Omental fat pad (tissue), 4 donors: Measurements from ENCODE around the gene SLITRK1. TPM values are rescaled to one million over a fixed set of nuclear protein-coding genes. Genes with fewer than 3 reads are reported as not detected.

Source experiments
- ATAC-seq: fragments of 150-250 bp; one replicate; pipeline ENCODE4 v1.9.1; 2016; ENCODE audit warnings: mild to moderate bottlenecking, moderate library complexity; ENCODE audit not compliant: low FRiP score
- DNase-seq: peaks from one replicate; pipeline ENCODE4 v3.0.0-alpha.2; 2019; ENCODE audit warnings: low spot score
- total RNA-seq, 4 donors: library from RNA; depleted of rRNA; stranded (reverse); fragments of >200 nt; gene quantifications; one replicate each; pipeline ENCODE4 v1.1.0, GENCODE V29; 2016
- TF ChIP-seq, protein P1 (sequence below), 3 donors: fragments of 450-650 bp; IDR thresholded peaks; one replicate each; pipeline ENCODE4 v1.5.1; 2016 to 2017; ENCODE audit warnings: antibody characterized with exemption in 3 of 3, mild to moderate bottlenecking in 3 of 3, moderate library complexity in 2 of 3

Gene SLITRK1
- total RNA-seq, 4 donors from 2014 or later = not detected

GRCh38 chr13:83865161-83866137 is 16.8 kb downstream of the SLITRK1 start:
- ATAC-seq (no peak), DNase-seq (no peak)
- TF ChIP-seq, protein P1, sequence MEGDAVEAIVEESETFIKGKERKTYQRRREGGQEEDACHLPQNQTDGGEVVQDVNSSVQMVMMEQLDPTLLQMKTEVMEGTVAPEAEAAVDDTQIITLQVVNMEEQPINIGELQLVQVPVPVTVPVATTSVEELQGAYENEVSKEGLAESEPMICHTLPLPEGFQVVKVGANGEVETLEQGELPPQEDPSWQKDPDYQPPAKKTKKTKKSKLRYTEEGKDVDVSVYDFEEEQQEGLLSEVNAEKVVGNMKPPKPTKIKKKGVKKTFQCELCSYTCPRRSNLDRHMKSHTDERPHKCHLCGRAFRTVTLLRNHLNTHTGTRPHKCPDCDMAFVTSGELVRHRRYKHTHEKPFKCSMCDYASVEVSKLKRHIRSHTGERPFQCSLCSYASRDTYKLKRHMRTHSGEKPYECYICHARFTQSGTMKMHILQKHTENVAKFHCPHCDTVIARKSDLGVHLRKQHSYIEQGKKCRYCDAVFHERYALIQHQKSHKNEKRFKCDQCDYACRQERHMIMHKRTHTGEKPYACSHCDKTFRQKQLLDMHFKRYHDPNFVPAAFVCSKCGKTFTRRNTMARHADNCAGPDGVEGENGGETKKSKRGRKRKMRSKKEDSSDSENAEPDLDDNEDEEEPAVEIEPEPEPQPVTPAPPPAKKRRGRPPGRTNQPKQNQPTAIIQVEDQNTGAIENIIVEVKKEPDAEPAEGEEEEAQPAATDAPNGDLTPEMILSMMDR (IDR thresholded peaks at IDR 0.05) = no peak

GRCh38 chr13:83853771-83854170 is 28.5 kb downstream of the SLITRK1 start:
- TF ChIP-seq, protein P1 (IDR thresholded peaks at IDR 0.05) = no peak
- DNase-seq (no peak), ATAC-seq (no peak)

DNA sequence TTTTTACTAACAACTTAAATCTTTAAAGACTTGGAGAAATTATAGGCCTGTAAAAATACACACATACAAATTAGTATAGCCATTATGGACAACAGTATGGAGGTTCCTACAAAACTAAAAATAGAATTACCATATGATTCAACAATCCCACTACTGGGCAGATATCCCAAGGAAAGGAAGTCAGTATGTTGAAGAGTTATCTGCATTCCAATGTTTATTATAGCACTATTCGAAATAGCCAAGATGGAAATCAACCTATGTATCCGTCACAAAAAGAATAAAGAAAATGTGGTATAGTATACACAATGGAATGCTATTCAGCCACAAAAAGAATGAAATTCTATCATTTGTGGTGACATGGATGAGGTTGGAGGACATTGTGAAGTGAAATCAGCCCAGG is 37.2 kb downstream of the SLITRK1 start:
- ATAC-seq (no peak), DNase-seq (no peak)
- TF ChIP-seq, protein P1 (IDR thresholded peaks at IDR 0.05) = no peak

DNA sequence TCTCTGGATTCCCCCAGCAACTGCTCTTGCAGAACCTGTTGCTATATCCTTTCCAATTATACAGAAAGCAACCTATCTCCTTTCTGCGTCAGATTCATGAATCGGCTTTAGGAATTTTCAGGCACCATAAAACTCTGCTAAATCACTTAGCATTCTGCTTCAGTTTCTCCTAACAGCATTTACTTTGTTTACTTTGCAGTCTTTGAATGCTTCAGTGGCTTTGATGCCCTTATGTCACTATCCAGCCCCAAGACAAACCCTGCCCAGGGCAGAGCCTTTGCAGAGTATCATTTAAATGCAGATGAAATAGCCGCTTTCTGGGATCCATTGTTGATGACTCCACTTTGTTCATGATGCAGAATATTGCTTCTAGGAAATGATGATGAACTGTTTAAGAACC is 43.1 kb downstream of the SLITRK1 start:
- TF ChIP-seq, protein P1 (IDR thresholded peaks at IDR 0.05) = no peak
- ATAC-seq (no peak), DNase-seq (no peak)

GRCh38 chr13:83831796-83832195 is 50.5 kb downstream of the SLITRK1 start:
- ATAC-seq = no peak
- DNase-seq = no peak
- TF ChIP-seq, protein P1 (IDR thresholded peaks at IDR 0.05) = no peak

DNA sequence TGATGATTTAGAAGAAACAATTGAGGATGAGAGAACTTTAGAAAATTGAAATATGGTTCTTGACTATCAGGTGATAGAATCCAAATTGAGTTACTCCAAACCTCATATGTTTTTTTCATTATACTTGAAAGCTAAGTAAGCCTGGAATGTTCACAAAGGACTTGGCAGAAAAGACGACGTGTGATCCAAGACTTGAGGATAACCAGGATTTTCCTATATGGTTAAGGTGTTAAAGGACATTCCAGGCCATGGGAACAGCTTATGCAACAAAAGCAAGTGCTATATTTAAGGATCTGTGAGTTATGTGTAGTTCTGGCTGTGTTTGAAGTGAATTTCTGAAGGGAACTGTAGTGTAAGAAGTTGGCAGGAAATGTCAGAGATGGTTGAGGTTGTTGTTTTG is 52.5 kb downstream of the SLITRK1 start:
- ATAC-seq (no peak), DNase-seq (no peak)
- TF ChIP-seq, protein P1 (IDR thresholded peaks at IDR 0.05) = no peak

- no peak for DNase-seq
- TF ChIP-seq, protein P1 (IDR thresholded peaks at IDR 0.05) = no peak
- no peak for ATAC-seq
Measured at GRCh38 chr13:83827338-83827737, 54.9 kb downstream of the SLITRK1 start.
